Calu3 (cell line): ENCODE results near the gene KCNK13. TPM values are rescaled to one million over a fixed set of nuclear protein-coding genes. Genes with fewer than 3 reads are reported as not detected.

ENCODE experiments used
- BruUV-seq: library from RNA; stranded (reverse); fragments of 400-500 nt; replicated peaks from 2 replicates; lab custom pipeline; 2021; lab: Mats Ljungman, UMichigan
- CTCF ChIA-PET: fragments of 300-600 bp; sonication (Branson Sonifier 250); formaldehyde crosslinking; loops from one replicate; lab custom pipeline; 2022; ENCODE audit warnings: antibody characterized with exemption; lab: Charles Lee
- DNase-seq: peaks from one replicate; pipeline ENCODE4 v3.0.0; 2022
- H3K27ac Mint-ChIP-seq: one replicate; pipeline ENCODE4 v1.8.0; 2022; ENCODE audit warnings: mixed read lengths; ENCODE audit not compliant: unreplicated experiment
- H3K27me3 Mint-ChIP-seq: one replicate; pipeline ENCODE4 v1.8.0; 2022; ENCODE audit warnings: mixed read lengths; ENCODE audit not compliant: unreplicated experiment
- H3K36me3 Mint-ChIP-seq: one replicate; pipeline ENCODE4 v1.8.0; 2022; ENCODE audit warnings: mild to moderate bottlenecking, moderate library complexity, mixed read lengths; ENCODE audit not compliant: insufficient read depth, unreplicated experiment
- H3K4me1 Mint-ChIP-seq: one replicate; pipeline ENCODE4 v1.8.0; 2022; ENCODE audit warnings: mild to moderate bottlenecking, low read depth, mixed read lengths; ENCODE audit not compliant: unreplicated experiment
- H3K4me3 Mint-ChIP-seq: one replicate; pipeline ENCODE4 v1.8.0; 2022; ENCODE audit warnings: mild to moderate bottlenecking, low read depth, moderate library complexity, mixed read lengths; ENCODE audit not compliant: unreplicated experiment
- H3K9me3 Mint-ChIP-seq: one replicate; pipeline ENCODE4 v1.8.0; 2022; ENCODE audit warnings: low read depth, mixed read lengths; ENCODE audit not compliant: unreplicated experiment
- intact Hi-C: fragments of 100-400 bp; cut with micrococcal nuclease; formaldehyde crosslinking; loops from one replicate; pipeline ENCODE4 v1.10.0; 2022; ENCODE audit not compliant: unreplicated experiment
- total RNA-seq: library from RNA; stranded (reverse); gene quantifications from 2 replicates; pipeline ENCODE4 v1.2.3, GENCODE V29; 2022
- TF ChIP-seq, protein P1 (sequence below): fragments of 200-600 bp; IDR thresholded peaks from one replicate; pipeline ENCODE4 v1.8.0; 2022; ENCODE audit warnings: antibody characterized with exemption; ENCODE audit not compliant: unreplicated experiment

KCNK13 gene
- total RNA-seq, 1 experiment from 2014 or later: not detected

- Mint-ChIP-seq H3K27me3 (peaks cover 56% of the 10 kb centered on the region), H3K36me3 (no peaks in the 10 kb centered on the region), H3K9me3 (no peaks in the 10 kb centered on the region), H3K4me1 (no peaks in the 10 kb centered on the region), H3K27ac (no peak overlapping the region), H3K4me3 (no peak overlapping the region)
- no peak for DNase-seq
- BruUV-seq: no TSS peak
- TF ChIP-seq, protein P1, sequence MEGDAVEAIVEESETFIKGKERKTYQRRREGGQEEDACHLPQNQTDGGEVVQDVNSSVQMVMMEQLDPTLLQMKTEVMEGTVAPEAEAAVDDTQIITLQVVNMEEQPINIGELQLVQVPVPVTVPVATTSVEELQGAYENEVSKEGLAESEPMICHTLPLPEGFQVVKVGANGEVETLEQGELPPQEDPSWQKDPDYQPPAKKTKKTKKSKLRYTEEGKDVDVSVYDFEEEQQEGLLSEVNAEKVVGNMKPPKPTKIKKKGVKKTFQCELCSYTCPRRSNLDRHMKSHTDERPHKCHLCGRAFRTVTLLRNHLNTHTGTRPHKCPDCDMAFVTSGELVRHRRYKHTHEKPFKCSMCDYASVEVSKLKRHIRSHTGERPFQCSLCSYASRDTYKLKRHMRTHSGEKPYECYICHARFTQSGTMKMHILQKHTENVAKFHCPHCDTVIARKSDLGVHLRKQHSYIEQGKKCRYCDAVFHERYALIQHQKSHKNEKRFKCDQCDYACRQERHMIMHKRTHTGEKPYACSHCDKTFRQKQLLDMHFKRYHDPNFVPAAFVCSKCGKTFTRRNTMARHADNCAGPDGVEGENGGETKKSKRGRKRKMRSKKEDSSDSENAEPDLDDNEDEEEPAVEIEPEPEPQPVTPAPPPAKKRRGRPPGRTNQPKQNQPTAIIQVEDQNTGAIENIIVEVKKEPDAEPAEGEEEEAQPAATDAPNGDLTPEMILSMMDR: no peak
- CTCF ChIA-PET: no interaction called here
- intact Hi-C loops: no loop called here
Measured at GRCh38 chr14:90115780-90116179, 54.0 kb downstream of the KCNK13 start.

DNA sequence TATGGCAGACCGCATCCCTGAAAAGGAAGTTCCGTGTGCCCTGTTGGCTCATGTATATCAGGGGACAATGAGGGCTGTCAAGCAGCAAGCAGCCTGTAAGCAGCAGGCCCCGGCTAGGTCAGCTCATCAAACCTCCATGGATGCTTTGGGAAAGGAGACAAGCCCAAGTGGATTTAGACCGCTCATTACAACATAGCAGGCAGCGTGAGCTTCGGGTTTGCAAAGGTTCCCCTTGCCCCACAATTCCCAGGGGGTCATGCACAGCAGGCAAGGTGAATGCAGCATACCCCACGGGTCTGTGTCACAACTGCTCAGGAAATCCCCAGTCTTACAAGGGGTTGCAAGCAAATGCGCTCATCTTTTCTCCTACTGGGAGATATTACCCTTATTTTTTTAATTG is 54.6 kb downstream of the KCNK13 start:
- H3K4me3 Mint-ChIP-seq: no peak overlapping the region
- H3K27me3 Mint-ChIP-seq: peaks cover 56% of the 10 kb centered on the region
- CTCF ChIA-PET: no interaction called here
- DNase-seq: no peak
- H3K9me3 Mint-ChIP-seq: no peaks in the 10 kb centered on the region
- no peaks in the 10 kb centered on the region for H3K4me1 Mint-ChIP-seq
- TF ChIP-seq, protein P1: no peak
- BruUV-seq: no TSS peak
- H3K36me3 Mint-ChIP-seq: no peaks in the 10 kb centered on the region
- H3K27ac Mint-ChIP-seq: no peak overlapping the region
- intact Hi-C loops: no loop called here

DNA sequence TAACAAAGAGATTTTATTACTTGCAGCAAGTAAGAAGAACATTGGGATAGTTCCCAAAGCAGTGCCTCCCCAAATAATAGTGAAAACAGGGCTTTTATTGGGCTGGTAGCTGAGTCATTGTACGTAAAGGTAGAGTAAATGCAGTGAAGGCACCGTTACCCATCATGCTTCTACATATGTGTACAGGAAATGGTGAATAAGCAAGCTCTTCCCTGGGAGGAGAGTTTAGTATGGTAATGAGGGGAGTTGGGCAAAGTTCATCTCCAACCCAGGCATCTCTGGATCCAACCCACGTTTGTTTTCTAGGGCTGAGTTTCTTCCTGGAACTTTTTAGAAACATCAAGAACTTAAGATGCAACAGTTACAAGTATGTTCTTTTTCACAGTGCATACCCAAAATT is 56.2 kb downstream of the KCNK13 start:
- DNase-seq: no peak
- Mint-ChIP-seq H3K9me3 (no peaks in the 10 kb centered on the region), H3K27ac (no peak overlapping the region), H3K4me1 (no peaks in the 10 kb centered on the region), H3K36me3 (no peaks in the 10 kb centered on the region), H3K4me3 (no peak overlapping the region), H3K27me3 (peaks cover 45% of the 10 kb centered on the region)
- TF ChIP-seq, protein P1: no peak
- CTCF ChIA-PET: no interaction called here
- intact Hi-C loops: no loop called here
- BruUV-seq: no TSS peak

- Mint-ChIP-seq H3K4me3 (no peak overlapping the region), H3K36me3 (no peaks in the 10 kb centered on the region), H3K27me3 (peaks cover 18% of the 10 kb centered on the region), H3K4me1 (no peaks in the 10 kb centered on the region), H3K9me3 (no peaks in the 10 kb centered on the region), H3K27ac (no peak overlapping the region)
- TF ChIP-seq, protein P1: no peak
- CTCF ChIA-PET: no interaction called here
- BruUV-seq: no TSS peak
- DNase-seq: no peak
- intact Hi-C loops: no loop called here
Measured at GRCh38 chr14:90126260-90126659, 64.5 kb downstream of the KCNK13 start.
